NCI-H82 (cell line): ENCODE measurements around the gene CD7.

Source experiments
- DNase-seq: peaks from one replicate; lab custom pipeline; 2025; lab: John Stamatoyannopoulos, UW

CD7 gene

GRCh38 chr17:82328141-82328993, 11.0 kb upstream of the CD7 start:
- DNase-seq: no peak

- no peak for DNase-seq
These were observed 10.3 kb upstream of the CD7 start for GRCh38 chr17:82327757-82328140.

- DNase-seq: no peak
These were observed 9.9 kb upstream of the CD7 start for GRCh38 chr17:82327289-82327688.

- DNase-seq: no peak
These were observed 8.1 kb upstream of the CD7 start for GRCh38 chr17:82325286-82326180.

GRCh38 chr17:82324566-82325285, 7.3 kb upstream of the CD7 start:
- DNase-seq: no peak

GRCh38 chr17:82323514-82324234, 6.3 kb upstream of the CD7 start:
- DNase-seq: no peak

GRCh38 chr17:82322526-82323453, 5.4 kb upstream of the CD7 start:
- no peak for DNase-seq

- no peak for DNase-seq
These were observed 4.6 kb upstream of the CD7 start for GRCh38 chr17:82321947-82322466.

- DNase-seq: peak; percentile 52
These were observed 3.8 kb upstream of the CD7 start for GRCh38 chr17:82320956-82321927.

- DNase-seq: peak; percentile 25
These were observed 2.9 kb upstream of the CD7 start for GRCh38 chr17:82320140-82320840.

- no peak for DNase-seq
These were observed 2.2 kb upstream of the CD7 start for GRCh38 chr17:82319619-82320062.

GRCh38 chr17:82318772-82319606, 1.6 kb upstream of the CD7 start:
- DNase-seq: no peak

- DNase-seq: no peak
These were observed 726 bp upstream of the CD7 start for GRCh38 chr17:82318169-82318498.

- DNase-seq: no peak
These were observed 586 bp downstream of the CD7 start for GRCh38 chr17:82316651-82317393.

- no peak for DNase-seq
These were observed 1.6 kb downstream of the CD7 start for GRCh38 chr17:82315703-82316358.
